ENCODE measurements around the gene SLC7A6.

Gene SLC7A6

DNA sequence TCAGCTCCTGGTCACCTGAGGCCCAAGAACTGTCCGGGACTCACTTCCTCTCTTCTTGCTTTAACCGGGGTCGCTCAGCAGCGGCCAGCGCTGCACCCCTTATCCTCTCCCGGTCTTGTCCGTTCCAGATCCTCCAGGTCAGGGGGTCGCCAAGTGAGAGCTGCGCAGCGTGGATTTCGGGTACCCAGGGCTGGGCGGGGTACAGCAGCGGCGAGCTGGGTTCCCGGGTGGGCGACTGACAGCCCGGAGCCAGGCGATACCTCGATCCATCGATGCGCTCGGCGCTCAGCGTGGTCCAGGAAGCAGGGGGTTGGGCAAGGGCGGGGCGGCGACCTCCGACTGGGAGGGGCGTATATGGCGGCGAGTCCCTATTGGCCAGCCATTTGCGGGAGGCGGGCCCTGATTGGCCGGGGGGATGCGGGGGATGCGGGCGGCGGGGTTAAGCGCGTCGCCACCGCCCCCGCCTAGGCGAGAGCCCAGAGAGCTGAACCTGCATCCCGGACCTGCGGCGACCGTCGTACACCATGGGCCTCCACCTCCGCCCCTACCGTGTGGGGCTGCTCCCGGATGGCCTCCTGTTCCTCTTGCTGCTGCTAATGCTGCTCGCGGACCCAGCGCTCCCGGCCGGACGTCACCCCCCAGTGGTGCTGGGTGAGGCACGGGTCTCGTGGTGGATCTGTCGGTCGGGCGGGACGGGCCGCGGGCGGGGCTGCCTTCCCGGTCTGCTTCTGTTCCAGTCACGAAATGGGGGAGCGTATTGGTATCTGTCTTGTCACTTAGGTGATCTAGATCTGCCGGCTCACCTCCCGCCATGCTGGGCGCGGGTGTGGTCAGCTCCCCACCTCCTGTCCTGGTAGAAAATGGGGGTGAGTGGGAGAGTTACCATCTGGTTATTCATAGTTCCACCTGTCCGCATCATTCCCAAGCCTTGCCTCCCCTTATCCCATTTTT lies 19.1 kb upstream of the SLC7A6 start, which contains the start of gene PLA2G15:
TSS of gene PLA2G15 (plus strand) at position 471 of the 951 bp plus-strand sequence. CDS start at position 525, 54 bp downstream.
- peaks cover 35% of the 10 kb centered on the region for H3K4me1 ChIP-seq (ENCODE audit: insufficient read depth, low read length, severe bottlenecking)
- TF ChIP-seq EZH2 (IDR thresholded peaks at IDR 0.05; ENCODE audit: borderline replicate concordance, low read length), result no peak
- TF ChIP-seq, protein P1, sequence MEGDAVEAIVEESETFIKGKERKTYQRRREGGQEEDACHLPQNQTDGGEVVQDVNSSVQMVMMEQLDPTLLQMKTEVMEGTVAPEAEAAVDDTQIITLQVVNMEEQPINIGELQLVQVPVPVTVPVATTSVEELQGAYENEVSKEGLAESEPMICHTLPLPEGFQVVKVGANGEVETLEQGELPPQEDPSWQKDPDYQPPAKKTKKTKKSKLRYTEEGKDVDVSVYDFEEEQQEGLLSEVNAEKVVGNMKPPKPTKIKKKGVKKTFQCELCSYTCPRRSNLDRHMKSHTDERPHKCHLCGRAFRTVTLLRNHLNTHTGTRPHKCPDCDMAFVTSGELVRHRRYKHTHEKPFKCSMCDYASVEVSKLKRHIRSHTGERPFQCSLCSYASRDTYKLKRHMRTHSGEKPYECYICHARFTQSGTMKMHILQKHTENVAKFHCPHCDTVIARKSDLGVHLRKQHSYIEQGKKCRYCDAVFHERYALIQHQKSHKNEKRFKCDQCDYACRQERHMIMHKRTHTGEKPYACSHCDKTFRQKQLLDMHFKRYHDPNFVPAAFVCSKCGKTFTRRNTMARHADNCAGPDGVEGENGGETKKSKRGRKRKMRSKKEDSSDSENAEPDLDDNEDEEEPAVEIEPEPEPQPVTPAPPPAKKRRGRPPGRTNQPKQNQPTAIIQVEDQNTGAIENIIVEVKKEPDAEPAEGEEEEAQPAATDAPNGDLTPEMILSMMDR (IDR thresholded peaks at IDR 0.05; ENCODE audit: low read length), result no peak
- H3K9me3 ChIP-seq (ENCODE audit: low read length), result no peaks in the 10 kb centered on the region
- H3K27ac ChIP-seq (ENCODE audit: low read depth, low read length, poor library complexity, severe bottlenecking), result peak within 1 kb of the TSS; percentile 71
- no peaks in the 10 kb centered on the region for H3F3A ChIP-seq (ENCODE audit: insufficient read depth, low read length)
- no peak within 1 kb of the TSS for H2AFZ ChIP-seq (ENCODE audit: low read length)
- no peaks in the 10 kb centered on the region for H3K9me2 ChIP-seq (ENCODE audit: low read depth, low read length)
- H3K4me2 ChIP-seq (ENCODE audit: low read length), result peak within 1 kb of the TSS; percentile 91
- H3K27me3 ChIP-seq (ENCODE audit: insufficient read depth, low read length), result no peaks in the 10 kb centered on the region
- H4K20me1 ChIP-seq (ENCODE audit: insufficient read depth, low read length), result no peaks in the 10 kb centered on the region
- peaks cover 17% of the 10 kb centered on the region for H3K36me3 ChIP-seq (ENCODE audit: insufficient read depth, low read length)
- H3K9ac ChIP-seq (ENCODE audit: low read length), result peak within 1 kb of the TSS; percentile 87
- no peaks in the 10 kb centered on the region for H3K79me2 ChIP-seq (ENCODE audit: insufficient read depth, low read length)
- H3K4me3 ChIP-seq (ENCODE audit: low read depth, low read length, poor library complexity, severe bottlenecking), result peak within 1 kb of the TSS; percentile 88

DNA sequence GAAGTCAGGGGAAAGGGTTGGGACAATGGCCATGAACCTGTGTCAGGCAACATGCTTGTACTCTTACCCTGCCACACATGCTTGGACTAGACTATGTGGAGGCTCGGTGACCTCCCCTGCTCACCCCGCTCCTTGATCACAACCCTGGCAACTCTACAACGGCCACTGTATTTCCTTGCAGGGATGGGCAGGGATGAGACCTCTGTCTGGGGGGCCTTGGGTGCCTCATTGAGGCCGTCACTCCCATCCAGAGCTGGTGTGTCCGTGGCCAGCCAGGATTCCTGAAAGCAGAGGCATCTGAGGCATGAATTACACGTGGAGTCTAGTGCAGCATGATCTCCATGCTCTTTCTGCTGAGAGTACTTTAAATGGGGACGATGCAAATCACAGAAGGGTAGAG lies 18.2 kb upstream of the SLC7A6 start:
- H3K4me2 ChIP-seq (ENCODE audit: low read length), result peak overlapping the region; percentile 91
- H3K9me3 ChIP-seq (ENCODE audit: low read length), result no peaks in the 10 kb centered on the region
- peak overlapping the region; percentile 71 for H3K27ac ChIP-seq (ENCODE audit: low read depth, low read length, poor library complexity, severe bottlenecking)
- peak overlapping the region; percentile 84 for H3K9ac ChIP-seq (ENCODE audit: low read length)
- H2AFZ ChIP-seq (ENCODE audit: low read length), result no peak overlapping the region
- peak overlapping the region; percentile 88 for H3K4me3 ChIP-seq (ENCODE audit: low read depth, low read length, poor library complexity, severe bottlenecking)
- peaks cover 17% of the 10 kb centered on the region for H3K36me3 ChIP-seq (ENCODE audit: insufficient read depth, low read length)
- TF ChIP-seq, protein P1 (IDR thresholded peaks at IDR 0.05; ENCODE audit: low read length), result no peak
- TF ChIP-seq EZH2 (IDR thresholded peaks at IDR 0.05; ENCODE audit: borderline replicate concordance, low read length), result no peak
- no peaks in the 10 kb centered on the region for H3K27me3 ChIP-seq (ENCODE audit: insufficient read depth, low read length)
- no peaks in the 10 kb centered on the region for H3K9me2 ChIP-seq (ENCODE audit: low read depth, low read length)
- H3K79me2 ChIP-seq (ENCODE audit: insufficient read depth, low read length), result no peaks in the 10 kb centered on the region
- no peaks in the 10 kb centered on the region for H3F3A ChIP-seq (ENCODE audit: insufficient read depth, low read length)
- H3K4me1 ChIP-seq (ENCODE audit: insufficient read depth, low read length, severe bottlenecking), result peaks cover 44% of the 10 kb centered on the region
- no peaks in the 10 kb centered on the region for H4K20me1 ChIP-seq (ENCODE audit: insufficient read depth, low read length)

DNA sequence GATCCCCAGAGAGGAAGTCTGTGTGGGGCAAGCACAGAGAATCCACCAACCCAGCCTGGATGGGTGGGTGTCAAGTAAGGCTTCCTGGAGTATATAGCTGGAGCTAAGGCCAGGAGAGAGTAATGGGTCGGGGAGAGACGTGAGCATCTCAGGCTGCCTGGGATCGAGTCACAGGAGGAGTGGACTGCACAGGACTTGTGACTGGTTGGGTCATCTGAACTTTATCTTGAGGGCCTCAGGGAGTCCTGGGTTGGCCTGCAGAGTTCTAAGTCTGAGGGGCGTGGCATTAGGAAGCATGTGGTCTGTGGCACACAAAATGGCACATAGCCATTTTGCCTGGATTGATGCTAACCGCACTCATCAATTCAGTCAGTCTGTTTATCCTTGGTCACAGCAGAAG lies 17.7 kb upstream of the SLC7A6 start:
- Histone ChIP-seq H4K20me1 (ENCODE audit: insufficient read depth, low read length) (no peaks in the 10 kb centered on the region), H3K27ac (ENCODE audit: low read depth, low read length, poor library complexity, severe bottlenecking) (peak overlapping the region; percentile 71), H3K9me2 (ENCODE audit: low read depth, low read length) (no peaks in the 10 kb centered on the region), H3K4me2 (ENCODE audit: low read length) (peak overlapping the region; percentile 91), H2AFZ (ENCODE audit: low read length) (no peak overlapping the region), H3K9me3 (ENCODE audit: low read length) (no peaks in the 10 kb centered on the region), H3K27me3 (ENCODE audit: insufficient read depth, low read length) (no peaks in the 10 kb centered on the region), H3K79me2 (ENCODE audit: insufficient read depth, low read length) (no peaks in the 10 kb centered on the region), H3K9ac (ENCODE audit: low read length) (peak overlapping the region; percentile 84; the same call in 1 of the 2 replicates), H3K36me3 (ENCODE audit: insufficient read depth, low read length) (peaks cover 17% of the 10 kb centered on the region), H3K4me3 (ENCODE audit: low read depth, low read length, poor library complexity, severe bottlenecking) (peak overlapping the region; percentile 88), H3K4me1 (ENCODE audit: insufficient read depth, low read length, severe bottlenecking) (peaks cover 49% of the 10 kb centered on the region), H3F3A (ENCODE audit: insufficient read depth, low read length) (no peaks in the 10 kb centered on the region)
- TF ChIP-seq, protein P1 (IDR thresholded peaks at IDR 0.05; ENCODE audit: low read length), result no peak
- TF ChIP-seq EZH2 (IDR thresholded peaks at IDR 0.05; ENCODE audit: borderline replicate concordance, low read length), result no peak

All from OCI-LY1 (cell line).